Transverse colon (tissue), 4 donors: Measurements from ENCODE around the gene GABBR2. TPM values are rescaled to one million over a fixed set of nuclear protein-coding genes. Genes with fewer than 3 reads are reported as not detected.

Experiments
- DNase-seq: peaks from one replicate; pipeline ENCODE4 v3.0.0-alpha.2; 2019
- H3K27ac ChIP-seq, 4 donors: fragments of 200-600 bp; sonication (generic); 2 replicates each; pipeline ENCODE4 v1.5.1; 2016 to 2018; ENCODE audit warnings: inconsistent platforms in 4 of 4
- H3K27me3 ChIP-seq: fragments of 200-600 bp; sonication (generic); 2 replicates; pipeline ENCODE4 v1.5.1; 2017; ENCODE audit warnings: inconsistent platforms
- H3K36me3 ChIP-seq, 4 donors: fragments of 200-600 bp; sonication (generic); 2 replicates each; pipeline ENCODE4 v1.5.1; 2017 to 2019; ENCODE audit warnings: inconsistent platforms in 4 of 4
- H3K4me1 ChIP-seq, 4 donors: fragments of 200-600 bp; sonication (generic); 2 replicates each; pipeline ENCODE4 v1.5.1; 2017 to 2020; ENCODE audit warnings: inconsistent platforms in 4 of 4
- H3K4me3 ChIP-seq, 4 donors: fragments of 200-600 bp; sonication (generic); 1 replicate in 1 of 4; 2 replicates in 3 of 4; pipeline versions ENCODE4 v1.5.1 to v1.6.1; 2017 to 2019; ENCODE audit warnings: inconsistent platforms in 4 of 4
- H3K9me3 ChIP-seq, 2 donors: fragments of 200-600 bp; sonication (generic); 2 replicates each; pipeline ENCODE4 v1.5.1; 2017 to 2019; ENCODE audit warnings: inconsistent platforms in 2 of 2
- EP300 ChIP-seq: sonication (generic); formaldehyde crosslinking; IDR thresholded peaks from one replicate; pipeline ENCODE4 v1.6.1; 2017; ENCODE audit warnings: antibody characterized with exemption, low read depth
- POLR2A ChIP-seq: fragments of 450-650 bp; IDR thresholded peaks from one replicate; pipeline ENCODE4 v1.6.1; 2016; ENCODE audit warnings: antibody characterized with exemption, mild to moderate bottlenecking, moderate library complexity
- POLR2AphosphoS5 ChIP-seq, 3 donors: sonication (generic); formaldehyde crosslinking; IDR thresholded peaks; one replicate each; pipeline ENCODE4 v1.6.1; 2016; ENCODE audit warnings: antibody characterized with exemption in 3 of 3
- WGBS, 2 donors: methylation state at CpG; one replicate each; pipeline ENCODE4 v1.1.5; 2018; ENCODE audit warnings: low coverage in 1 of 2; 5-methylcytosine and 5-hydroxymethylcytosine counted together
- in situ Hi-C, 4 donors: fragments of 200-750 bp; cut with MboI; loops; one replicate each; pipeline versions ENCODE4 v1.15.0 to v1.15.1; 2017; ENCODE audit warnings: low sequenced_read_pairs in 3 of 4, low pct_ligation_motif_present in 1 of 4, low pct_unique_long_range_greater_than_20kb in 1 of 4
- intact Hi-C: fragments of 100-400 bp; cut with DNase I; formaldehyde crosslinking; loops from one replicate; pipeline ENCODE4 v1.15.1; 2023; ENCODE audit warnings: low total_unique reads
- total RNA-seq, 4 donors: library from RNA; depleted of rRNA; stranded (reverse); fragments of >200 nt; gene quantifications; one replicate each; pipeline ENCODE4 v1.1.0, GENCODE V29; 2016
- TF ChIP-seq, protein P1 (sequence below), 5 experiments: fragments of 200-600 bp in 3 of 5; fragments of 450-650 bp in 2 of 5; sonication (generic) in 3 of 5; IDR thresholded peaks; 1 replicate in 2 of 5; 2 replicates in 3 of 5; pipeline ENCODE4 v1.5.1; 2016 to 2017; ENCODE audit warnings: antibody characterized with exemption in 5 of 5, inconsistent platforms in 3 of 5, mild to moderate bottlenecking in 2 of 5, moderate library complexity in 1 of 5

Gene GABBR2
- total RNA-seq, 4 donors from 2014 or later = not detected

DNA sequence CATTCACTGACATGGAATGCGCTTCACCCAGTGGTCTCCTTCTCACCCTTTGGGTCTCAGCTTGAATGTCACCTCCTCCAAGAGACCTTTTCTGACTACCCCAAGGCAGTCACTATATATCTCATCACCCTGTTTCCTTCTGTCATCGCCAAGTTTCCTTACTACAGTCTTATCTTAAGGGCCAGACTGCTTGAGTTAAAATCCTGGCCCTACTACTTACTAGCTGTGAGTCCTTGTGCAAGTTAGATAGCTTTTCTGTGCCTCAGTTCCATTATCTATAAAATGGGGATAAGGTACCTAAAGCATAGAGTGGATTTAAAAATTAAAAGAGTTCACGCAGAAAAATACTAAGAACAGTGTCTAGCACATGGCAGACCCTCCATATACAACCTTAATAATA lies 132.4 kb downstream of the GABBR2 start:
- intact Hi-C loops = no loop called here
- no peaks in the 10 kb centered on the region for H3K9me3 ChIP-seq
- H3K4me1 ChIP-seq = no peaks in the 10 kb centered on the region
- peaks cover 26% of the 10 kb centered on the region for H3K27me3 ChIP-seq
- 81 to 86% methylated on average over 3 of the region's 3 CpGs for WGBS, 2 donors
- H3K36me3 ChIP-seq = no peaks in the 10 kb centered on the region
- TF ChIP-seq, protein P1, sequence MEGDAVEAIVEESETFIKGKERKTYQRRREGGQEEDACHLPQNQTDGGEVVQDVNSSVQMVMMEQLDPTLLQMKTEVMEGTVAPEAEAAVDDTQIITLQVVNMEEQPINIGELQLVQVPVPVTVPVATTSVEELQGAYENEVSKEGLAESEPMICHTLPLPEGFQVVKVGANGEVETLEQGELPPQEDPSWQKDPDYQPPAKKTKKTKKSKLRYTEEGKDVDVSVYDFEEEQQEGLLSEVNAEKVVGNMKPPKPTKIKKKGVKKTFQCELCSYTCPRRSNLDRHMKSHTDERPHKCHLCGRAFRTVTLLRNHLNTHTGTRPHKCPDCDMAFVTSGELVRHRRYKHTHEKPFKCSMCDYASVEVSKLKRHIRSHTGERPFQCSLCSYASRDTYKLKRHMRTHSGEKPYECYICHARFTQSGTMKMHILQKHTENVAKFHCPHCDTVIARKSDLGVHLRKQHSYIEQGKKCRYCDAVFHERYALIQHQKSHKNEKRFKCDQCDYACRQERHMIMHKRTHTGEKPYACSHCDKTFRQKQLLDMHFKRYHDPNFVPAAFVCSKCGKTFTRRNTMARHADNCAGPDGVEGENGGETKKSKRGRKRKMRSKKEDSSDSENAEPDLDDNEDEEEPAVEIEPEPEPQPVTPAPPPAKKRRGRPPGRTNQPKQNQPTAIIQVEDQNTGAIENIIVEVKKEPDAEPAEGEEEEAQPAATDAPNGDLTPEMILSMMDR (IDR thresholded peaks at IDR 0.05) = no peak
- TF ChIP-seq POLR2AphosphoS5 (IDR thresholded peaks at IDR 0.05) (no peak), POLR2A (no peak), EP300 (no peak)
- DNase-seq = no peak
- H3K4me3 ChIP-seq = no peak overlapping the region
- in situ Hi-C loops = no loop called here
- no peak overlapping the region for H3K27ac ChIP-seq

DNA sequence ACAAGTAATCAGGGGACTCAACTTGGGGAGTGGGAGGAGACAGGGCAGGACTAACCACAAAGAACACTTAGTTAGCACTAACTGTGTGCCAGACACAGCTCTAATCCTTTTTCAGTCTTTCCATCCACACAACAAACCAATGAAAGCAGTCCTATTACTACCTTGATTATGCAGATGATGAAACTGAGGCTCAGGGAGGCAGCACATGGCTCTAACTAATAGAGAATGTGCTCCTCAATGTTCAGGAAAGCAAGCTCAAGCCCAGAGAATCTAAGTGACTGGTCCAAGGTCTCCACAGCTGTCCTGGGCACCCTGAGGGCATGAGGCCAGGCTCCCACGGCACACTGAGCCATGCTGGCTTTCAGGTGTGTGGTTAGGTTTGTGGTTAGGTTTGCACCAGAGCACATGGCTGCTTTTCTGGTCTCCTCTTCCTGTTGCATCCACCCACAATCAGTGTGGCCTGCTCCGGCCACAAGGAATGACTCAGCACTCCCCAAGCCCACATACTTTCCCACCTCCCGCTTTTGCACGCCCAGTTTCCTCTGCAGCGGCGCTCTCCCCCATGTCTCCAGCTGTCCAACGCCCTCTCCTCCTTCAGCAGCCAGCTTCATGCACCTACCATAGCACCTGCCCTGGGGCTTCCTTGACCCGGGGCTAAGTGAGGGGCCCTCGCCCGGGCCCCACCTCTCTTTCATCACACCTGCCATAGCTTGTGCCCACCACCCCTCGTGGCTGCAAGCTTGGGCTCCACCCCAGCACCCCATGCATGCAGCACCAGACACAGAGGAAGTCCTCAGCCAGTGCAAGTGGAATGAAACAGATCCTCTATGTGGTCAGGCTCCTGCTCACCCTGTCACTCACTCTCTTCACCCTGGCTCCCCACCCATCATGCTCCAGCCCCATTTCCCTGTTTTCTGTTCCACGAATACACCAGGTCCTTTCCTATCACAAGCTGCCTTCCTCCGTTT lies 133.1 kb downstream of the GABBR2 start:
- Histone ChIP-seq H3K4me1 (no peaks in the 10 kb centered on the region), H3K36me3 (no peaks in the 10 kb centered on the region), H3K27ac (no peak overlapping the region), H3K9me3 (no peaks in the 10 kb centered on the region), H3K4me3 (no peak overlapping the region), H3K27me3 (peaks cover 25% of the 10 kb centered on the region)
- in situ Hi-C loops (no loop called here), intact Hi-C loops (no loop called here)
- no peak for DNase-seq
- TF ChIP-seq POLR2AphosphoS5 (IDR thresholded peaks at IDR 0.05) (no peak), EP300 (no peak), POLR2A (no peak)
- TF ChIP-seq, protein P1 (IDR thresholded peaks at IDR 0.05) = no peak
- 55 to 58% methylated on average over 2 to 13 of the region's 13 CpGs for WGBS, 2 donors

DNA sequence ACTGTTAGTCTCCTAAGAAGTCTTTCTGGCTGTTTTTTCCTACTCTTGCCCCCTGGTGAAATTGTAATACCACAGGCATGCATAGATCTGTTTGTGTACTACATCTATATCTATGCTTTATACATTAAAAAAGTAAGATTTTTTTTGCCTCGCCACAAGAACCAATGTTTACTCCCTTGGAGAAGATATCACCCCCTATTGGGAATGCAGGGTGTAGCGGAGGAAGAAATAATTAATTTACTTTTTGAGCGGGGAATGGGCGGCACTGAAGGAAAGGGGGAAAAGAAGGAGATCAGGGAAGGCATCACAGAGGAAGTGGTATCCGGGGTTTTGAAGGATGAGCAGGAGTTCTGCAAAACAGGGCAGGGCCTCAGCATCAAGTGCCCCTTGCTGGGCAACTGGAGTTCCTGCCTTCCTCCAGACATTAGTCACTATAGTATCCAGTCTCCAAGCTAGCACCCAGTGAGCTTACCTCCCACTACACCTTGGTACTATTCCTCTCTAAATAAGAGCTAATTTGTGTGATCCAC lies 134.9 kb downstream of the GABBR2 start:
- intact Hi-C loops = no loop called here
- in situ Hi-C loops = no loop called here

DNA sequence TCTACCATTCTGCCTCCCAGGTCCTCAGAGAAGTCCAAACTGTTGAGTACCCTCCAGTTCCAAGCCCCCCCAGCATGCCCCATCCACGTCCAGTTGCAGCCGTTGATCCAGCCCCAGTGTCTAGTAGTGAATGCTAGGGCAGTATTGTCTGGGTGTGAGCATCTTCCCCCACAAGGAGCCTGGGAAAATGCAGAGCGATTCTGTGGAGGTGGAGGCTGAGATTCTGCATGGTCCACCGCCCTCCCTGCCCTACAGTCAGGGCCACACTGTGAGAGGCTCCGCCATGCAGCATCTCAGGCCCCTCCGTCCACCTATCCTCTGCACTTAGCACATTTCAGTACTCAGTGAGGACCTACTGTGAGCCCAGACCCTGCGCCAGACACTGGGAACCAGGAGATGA lies 135.9 kb downstream of the GABBR2 start:
- DNase-seq = no peak
- H3K9me3 ChIP-seq = no peaks in the 10 kb centered on the region
- no peak overlapping the region for H3K27ac ChIP-seq
- no peaks in the 10 kb centered on the region for H3K4me1 ChIP-seq
- no peak overlapping the region for H3K4me3 ChIP-seq
- peaks cover 5% of the 10 kb centered on the region for H3K27me3 ChIP-seq
- WGBS, 2 donors = 83 to 85% methylated on average over 4 to 7 of the region's 7 CpGs
- TF ChIP-seq POLR2AphosphoS5 (IDR thresholded peaks at IDR 0.05) = no peak
- TF ChIP-seq, protein P1 (IDR thresholded peaks at IDR 0.05) = no peak
- TF ChIP-seq EP300 = no peak
- no peak for TF ChIP-seq POLR2A
- intact Hi-C loops (no loop called here), in situ Hi-C loops (no loop called here)
- no peaks in the 10 kb centered on the region for H3K36me3 ChIP-seq

More for the DNA sequence above, 134.9 kb downstream of the GABBR2 start:
- no peak overlapping the region for H3K4me3 ChIP-seq
- H3K4me1 ChIP-seq = no peaks in the 10 kb centered on the region
- WGBS, 2 donors = 60 to 87% methylated on average over 5 of the region's 5 CpGs
- H3K27ac ChIP-seq = no peak overlapping the region
- H3K27me3 ChIP-seq = peaks cover 9% of the 10 kb centered on the region
- no peaks in the 10 kb centered on the region for H3K36me3 ChIP-seq
- no peak for DNase-seq
- TF ChIP-seq EP300 (no peak), POLR2A (no peak), POLR2AphosphoS5 (IDR thresholded peaks at IDR 0.05) (no peak)
- TF ChIP-seq, protein P1 (IDR thresholded peaks at IDR 0.05) = no peak
- no peaks in the 10 kb centered on the region for H3K9me3 ChIP-seq
